ENCODE data around the gene GID4.

GRCh38 chr17:18105027-18105426, 65.8 kb downstream of the GID4 start:
- TF ChIP-seq CTCF (IDR thresholded peaks at IDR 0.05 in 2 of 3, conservative IDR thresholded peaks at IDR 0.05 in 1 of 3; ENCODE audit: insufficient read depth in 2 of 3, low read depth in 1 of 3, low read length in 3 of 3) (no peak), ATF3 (IDR thresholded peaks at IDR 0.05) (no peak), ATF3 (CRISPR knock-in tag; conservative IDR thresholded peaks at IDR 0.05) (no peak), GABPA (tag; conservative IDR thresholded peaks at IDR 0.05; ENCODE audit: low read depth) (no peak), POLR2A (conservative IDR thresholded peaks at IDR 0.05) (no peak), ZKSCAN1 (IDR thresholded peaks at IDR 0.05; ENCODE audit: low read depth, low read length) (no peak), RNF219 (CRISPR knock-in tag; IDR thresholded peaks at IDR 0.05) (no peak), BHLHE40 (IDR thresholded peaks at IDR 0.05; ENCODE audit: low read length) (no peak), CSDE1 (IDR thresholded peaks at IDR 0.05) (no peak), ELK1 (CRISPR knock-in tag; IDR thresholded peaks at IDR 0.05) (no peak), ZBTB33 (CRISPR knock-in tag; IDR thresholded peaks at IDR 0.05) (no peak), TAF1 (IDR thresholded peaks at IDR 0.05; ENCODE audit: control insufficient read depth, extremely low read depth, insufficient read depth, low read length, severe bottlenecking) (no peak), GATA2 (CRISPR knock-in tag; IDR thresholded peaks at IDR 0.05) (no peak)
